DMS153 treated with DMSO at 0.1 percent for 48 hours (cell line): Measurements from ENCODE around the gene SYNDIG1.

Experiments used
- DNase-seq: peaks from one replicate; lab custom pipeline; 2025; ENCODE audit not compliant: unreplicated experiment; lab: John Stamatoyannopoulos, UW

Gene SYNDIG1

DNA sequence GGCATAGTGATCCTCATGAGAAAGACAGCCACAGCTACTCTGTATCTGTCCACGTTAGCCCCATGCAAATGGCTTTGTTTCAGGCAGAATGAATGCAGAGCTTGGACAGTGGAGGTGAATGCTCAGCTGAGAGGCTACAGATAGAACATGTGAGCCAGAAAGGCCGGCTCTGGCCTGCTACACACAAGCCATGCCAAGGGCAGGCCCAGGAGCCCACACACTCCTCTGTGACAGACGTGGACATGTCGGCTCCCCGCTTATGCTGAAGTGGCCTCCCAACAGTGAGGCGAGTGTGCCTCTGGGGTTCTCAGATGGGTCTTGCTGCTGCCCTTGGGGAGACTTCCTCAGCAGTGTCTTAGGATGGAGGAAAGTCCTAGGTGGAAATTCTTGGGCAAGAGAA, 159.6 kb downstream of the SYNDIG1 start:
- no peak for DNase-seq

DNA sequence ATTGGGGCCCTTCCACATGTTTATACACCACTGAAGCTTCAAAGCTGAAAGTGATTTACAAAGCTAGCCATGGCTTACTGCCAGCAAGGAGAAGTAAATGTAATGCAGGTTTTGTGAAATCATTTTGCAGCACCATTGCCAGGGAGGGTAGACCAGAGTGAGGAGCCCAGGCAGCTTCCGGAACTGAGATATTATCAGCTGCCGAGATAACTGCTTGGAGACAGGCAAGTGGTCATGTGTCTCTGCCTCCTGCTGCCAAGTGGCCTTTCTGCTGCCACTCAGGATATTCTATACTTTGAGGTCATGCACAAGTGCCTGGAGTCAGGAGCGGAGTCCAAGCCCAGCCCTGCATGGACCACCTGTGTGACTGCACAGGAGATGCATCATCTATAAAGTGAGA, 160.2 kb downstream of the SYNDIG1 start:
- no peak for DNase-seq

DNA sequence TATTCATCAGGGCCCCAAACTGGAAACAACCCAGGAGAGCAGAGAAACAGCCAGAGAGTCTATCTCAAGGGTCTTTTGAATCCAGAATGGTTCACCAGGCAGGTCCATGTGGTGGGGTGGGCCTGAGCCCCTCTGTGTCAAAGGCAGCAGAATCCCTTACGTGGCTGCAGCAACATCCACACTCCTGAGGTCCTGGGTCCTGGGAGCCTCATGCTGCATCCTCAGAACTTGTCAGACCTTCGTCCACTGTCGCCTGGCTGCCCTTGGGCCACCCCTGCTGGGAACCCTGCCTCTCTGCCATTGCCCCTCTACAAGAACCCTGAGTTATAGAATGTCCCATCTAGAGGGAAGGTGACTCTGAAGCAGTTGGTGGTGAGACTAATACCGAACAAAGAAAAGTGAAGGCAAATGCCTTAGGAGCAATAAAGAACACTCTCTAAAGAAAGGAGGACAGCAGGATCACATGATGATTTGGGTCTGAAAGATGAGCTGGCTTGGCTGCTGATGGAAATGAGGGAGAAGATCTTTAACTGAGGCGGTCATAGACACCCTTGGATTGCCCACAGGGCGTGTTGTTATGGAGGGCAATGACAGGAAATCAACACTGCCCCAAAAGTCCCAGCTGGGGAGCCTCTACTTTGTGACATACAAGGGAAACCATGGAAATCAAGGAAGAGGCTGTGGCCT, 161.2 kb downstream of the SYNDIG1 start:
- DNase-seq = no peak

DNA sequence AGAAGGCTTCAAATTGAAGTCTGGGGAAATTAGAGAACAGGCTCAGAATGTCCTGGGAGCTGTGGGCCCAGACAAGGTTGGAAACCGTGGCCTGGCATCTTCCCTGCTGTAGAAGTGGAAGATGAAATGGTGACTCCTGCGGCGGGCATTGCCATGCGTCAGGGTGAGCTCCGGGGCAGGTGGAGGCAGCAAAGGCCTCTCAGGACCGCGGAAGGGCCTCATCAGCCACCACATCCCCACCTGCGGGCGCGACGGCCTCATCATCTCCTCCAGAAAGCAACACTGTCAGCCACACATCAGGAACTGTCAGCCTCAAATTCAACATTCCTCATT, 161.7 kb downstream of the SYNDIG1 start:
- no peak for DNase-seq

DNA sequence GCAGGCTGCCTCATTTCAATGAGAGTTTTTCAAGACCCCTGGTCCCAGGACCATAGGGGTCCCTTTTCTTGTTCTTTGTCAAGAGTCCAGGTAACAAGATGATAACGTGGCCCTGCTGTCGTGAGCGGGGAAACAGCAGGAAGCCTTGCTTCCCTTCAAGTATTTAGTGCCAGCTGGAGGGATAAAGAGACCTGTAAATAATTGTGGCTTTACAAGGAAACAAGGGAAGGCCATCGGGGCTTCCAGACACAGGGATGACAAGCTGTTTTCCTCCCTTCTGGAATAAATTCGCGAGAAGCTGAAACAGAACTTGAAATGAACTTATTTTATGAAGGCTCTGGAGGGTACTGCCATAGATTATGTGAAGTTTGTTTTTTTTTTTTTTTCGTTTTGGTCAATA, 163.2 kb downstream of the SYNDIG1 start:
- DNase-seq = no peak

DNA sequence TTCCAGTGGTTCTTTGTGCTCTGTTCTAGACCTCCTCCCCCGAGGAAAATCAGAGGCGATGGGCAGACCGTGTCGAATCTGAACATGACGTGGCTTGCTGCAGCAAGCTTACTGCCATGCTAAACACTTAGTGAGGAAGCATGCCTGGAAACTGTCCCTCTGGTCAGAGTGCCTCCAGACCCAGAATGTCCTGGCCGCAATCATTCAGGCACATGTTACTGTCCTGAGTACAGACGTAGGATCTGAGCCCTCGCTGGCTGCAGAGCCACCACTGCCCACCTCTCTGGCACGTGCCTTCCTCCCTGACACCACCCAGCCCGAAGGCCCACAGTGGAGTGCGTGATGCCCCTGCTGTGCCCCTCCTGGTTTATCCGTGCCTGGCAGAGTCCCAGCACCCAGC, 163.6 kb downstream of the SYNDIG1 start:
- no peak for DNase-seq

DNA sequence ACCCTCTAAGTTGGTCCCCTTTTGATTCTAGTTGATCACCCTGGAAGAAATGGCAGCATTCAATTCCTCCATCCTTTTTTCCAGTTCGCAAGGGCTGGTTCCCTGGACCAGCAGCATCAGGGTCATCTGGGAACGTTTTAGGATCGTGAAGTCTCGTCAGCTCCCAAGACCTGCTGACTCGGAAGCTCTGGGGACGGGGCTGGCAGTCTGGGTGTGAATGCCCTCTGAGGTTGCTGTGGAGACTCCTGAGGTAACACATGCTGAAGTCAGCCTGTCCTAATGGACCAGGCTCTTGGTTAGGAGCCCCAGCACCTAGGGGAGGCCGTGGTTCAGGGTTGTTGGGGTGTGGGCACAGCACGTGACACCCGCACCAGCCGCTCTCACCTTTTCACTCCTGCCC, 164.1 kb downstream of the SYNDIG1 start:
- no peak for DNase-seq

DNA sequence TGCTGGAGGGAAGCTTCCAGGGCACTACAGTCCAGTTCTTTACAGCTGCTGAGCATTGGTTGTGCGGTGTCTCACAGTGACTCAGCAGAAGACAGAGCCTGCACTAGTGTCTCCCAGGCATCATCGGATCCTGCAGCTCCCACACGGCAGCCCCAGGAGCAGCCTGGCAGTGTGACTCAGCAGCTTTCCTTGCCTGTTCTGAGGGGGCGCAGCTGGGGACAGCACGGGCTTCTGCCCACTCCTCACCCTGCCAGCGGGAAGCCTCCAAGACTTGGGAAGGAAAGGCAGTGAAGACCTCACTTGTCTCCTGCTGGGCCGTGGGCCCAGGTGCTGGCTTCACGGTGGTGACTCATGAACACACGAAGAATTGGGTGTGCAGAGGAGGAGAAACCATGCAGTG, 165.4 kb downstream of the SYNDIG1 start:
- DNase-seq = no peak

DNA sequence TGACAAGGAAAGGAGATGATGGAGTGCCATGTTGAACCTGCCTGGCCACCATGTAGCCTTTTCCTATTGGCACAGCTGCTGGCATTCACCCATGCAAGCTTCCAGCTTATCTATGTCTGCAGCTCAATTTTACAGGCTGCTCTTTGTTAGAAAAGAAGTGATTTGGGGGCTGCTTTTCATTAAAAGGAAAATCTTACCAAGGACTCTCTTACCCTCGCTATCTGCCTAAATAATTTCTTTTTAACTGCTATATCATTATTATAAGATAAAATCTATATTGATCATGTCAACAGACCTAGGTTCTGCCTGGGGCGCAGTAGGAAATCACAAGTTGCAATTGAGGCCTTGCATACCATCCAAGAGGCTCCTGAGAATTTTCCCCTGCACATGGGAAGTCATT, 167.2 kb downstream of the SYNDIG1 start:
- DNase-seq = no peak

DNA sequence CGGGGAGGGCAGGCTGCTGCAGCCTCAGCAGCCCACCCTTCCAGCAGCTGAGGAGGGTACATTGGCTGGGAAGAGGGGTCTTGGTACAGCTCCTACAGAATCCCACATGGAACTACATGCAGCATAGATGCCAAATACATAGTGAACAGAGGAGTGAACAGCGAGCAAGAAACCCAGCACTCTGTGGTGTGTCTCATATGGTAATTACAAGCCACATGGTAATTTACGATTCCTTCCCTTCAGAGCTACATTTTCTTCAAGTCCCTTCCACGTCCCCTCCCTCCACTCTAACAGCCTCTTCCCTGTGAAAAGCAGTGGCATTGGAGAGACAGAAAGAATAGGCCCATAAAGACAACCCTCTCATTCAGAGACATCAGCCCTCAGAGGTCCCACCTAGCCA, 167.7 kb downstream of the SYNDIG1 start:
- no peak for DNase-seq

DNA sequence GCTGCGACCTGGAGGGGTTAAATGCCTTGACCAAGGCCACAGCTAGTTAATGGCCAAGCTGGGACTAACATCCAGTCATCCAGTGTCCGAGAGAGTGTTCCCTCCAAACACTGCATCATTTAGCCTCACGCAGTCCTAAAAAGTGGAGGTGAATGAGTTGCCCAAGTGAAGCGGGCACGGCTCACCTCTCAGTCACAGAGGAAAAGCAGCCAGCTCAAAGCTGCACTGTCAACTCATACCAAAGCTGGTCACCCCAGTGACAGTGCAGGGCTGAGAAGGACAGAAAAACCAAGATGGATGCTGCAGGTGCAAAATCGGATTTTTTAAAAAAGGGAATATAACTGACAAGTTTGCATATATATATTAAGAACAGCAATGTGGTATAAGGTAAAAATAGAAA, 168.5 kb downstream of the SYNDIG1 start:
- no peak for DNase-seq

DNA sequence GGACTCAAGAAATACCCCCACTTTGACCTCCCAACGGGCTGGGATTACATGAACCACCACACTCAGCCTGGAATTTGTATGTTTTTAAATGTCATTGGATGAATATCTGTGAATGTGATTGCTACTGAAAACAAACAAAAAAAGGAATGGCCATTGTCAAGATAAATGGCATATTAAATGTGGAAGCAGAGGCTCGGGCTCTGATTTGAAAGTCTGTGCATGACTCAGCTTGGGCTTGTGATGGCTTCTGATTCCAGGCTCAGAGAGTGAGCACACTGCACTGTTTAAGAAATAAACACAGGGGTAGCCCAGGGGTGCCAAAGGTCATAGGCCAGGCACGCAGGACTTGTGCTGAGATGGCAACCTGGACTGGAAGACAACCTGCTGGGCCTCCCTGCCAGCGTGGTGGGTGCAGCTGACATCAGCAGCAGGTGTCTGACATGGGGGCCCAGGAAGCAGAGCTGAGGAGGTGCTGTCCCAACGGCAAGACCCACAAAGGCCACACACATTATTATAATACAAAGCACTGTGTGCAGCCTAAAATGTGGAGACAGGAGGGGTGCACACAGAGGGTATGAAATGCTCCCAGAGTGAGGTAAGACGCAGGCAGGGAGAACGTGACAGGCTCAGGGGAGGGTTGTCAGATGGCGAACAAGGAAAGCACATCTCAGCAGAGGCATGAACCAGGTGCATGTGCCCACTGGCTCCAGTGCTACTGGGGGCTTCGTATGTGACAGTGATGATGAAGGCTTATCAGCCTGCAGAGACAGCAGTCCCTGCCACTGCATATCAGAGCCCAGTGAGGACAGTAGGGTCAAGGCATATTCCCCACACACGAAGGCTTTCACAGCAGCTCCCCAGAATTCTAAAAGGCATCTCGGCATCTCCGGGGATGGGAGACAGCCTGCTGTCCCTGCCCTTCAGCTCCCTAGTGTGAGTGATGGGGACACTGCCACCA, 169.4 kb downstream of the SYNDIG1 start:
- no peak for DNase-seq

DNA sequence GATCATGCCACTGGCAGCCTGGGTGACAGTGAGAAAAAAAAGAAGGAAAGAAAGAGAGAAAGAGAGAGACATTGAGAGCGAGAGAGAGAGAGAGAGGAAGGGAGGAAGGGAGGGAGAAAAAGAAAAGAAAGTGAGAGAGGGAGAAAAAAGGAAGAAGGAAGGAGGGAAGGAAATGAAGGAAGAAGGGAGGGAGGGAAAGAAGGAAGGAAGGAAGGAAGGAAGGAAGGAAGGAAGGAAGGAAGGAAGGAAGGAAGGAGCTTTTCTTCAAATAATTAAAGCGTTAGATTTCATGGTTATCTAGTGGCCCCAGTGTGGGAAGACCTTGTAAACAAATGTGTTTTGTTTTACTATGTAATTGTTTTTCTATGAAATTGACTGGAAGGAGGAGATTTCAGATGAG, 170.8 kb downstream of the SYNDIG1 start:
- DNase-seq = no peak

DNA sequence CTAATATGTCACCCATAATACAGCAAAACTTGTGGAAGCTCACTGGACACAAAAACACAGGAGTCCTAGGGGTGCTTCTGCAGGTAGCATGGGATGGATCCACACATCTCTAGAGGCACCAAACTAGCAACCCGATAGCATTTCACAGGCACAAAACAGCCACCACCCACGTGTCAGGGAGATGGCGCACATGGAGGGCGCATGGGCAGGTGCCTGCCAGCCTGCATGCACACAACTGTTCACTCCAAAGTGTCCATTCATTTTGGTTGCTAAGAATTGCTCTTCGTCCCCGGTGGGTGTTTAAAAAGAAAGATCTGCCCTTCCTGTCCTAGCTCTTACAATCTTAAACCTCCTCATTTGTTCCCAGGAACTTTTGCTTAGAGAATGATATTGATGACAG, 171.3 kb downstream of the SYNDIG1 start:
- no peak for DNase-seq

DNA sequence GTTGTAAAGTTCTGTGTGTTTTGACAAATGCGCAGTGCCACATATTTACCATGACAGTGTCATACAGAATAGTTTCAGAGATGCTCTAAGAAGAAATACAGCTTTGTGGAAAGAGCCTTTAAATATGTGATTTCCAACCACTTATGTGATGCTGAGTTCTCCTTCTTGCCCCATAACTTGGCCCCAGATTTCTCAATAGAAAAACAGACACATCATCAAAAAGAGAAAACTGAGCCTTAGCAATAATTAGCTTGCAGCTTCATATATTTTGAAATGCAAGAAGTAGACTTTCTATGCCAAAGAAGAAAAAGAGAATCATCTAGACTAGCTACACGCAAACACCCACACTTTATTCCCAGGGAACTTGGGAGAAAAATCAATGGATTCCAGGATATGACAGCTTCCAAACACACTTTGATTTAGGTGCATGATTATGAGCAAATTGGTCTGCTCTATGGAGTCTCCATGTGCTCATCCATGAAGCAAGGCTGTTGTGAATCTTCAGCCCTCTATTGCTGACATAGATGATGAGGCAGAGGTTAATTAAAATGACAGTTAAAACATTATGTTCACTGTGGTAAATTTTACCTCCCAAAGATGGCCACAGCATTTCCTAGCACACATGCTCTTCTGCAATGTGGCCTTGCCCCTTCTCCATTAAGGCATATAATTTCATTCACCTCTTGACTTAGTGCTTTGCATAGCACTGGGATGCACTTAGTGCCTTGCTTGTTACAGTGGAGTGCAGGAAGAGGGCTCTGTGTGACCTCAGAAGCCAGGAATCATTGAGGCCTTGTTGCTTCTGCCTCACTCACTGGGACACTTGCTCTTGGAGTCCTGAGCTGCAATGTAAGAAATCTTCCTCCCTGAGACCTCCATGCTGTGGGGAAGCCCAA, 174.6 kb downstream of the SYNDIG1 start:
- DNase-seq = no peak

DNA sequence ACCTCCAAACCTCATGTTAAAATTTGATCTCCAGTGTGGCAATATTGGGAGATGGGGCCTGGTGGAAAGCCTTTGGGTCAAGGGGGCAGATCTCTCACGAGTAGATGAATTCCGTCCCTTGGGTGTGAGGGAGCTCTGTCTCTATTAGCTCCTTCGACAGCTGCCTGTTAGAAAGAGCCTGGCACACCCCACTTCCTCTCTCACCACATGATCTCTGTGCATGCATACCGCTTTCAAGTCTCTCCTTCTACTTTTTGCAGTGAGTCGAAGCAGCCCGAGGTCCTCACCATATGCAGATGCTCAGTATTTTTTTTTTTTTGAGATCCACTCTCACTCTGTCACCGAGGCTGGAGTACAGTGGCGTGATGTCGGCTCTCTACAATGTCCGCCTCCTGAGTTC, 176.9 kb downstream of the SYNDIG1 start:
- no peak for DNase-seq

DNA sequence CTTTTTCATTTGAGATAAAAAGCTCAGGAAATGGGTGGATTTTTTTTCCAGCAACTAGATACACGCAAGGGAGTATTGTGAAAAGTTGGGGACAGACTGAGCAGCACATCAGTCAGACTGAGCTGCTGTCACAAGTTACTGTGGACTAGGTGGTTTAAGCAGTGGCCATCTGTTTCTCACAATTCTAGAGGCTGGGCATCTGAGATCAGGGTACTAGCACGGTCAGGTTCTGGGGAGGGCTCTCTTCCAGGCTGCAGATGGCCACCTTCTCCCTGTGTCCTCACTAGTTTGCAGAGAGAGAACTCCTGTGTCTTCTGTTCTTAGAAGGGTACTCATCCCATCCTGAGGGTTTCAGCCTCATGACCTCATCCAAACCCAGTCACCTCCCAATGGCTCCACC, 178.3 kb downstream of the SYNDIG1 start:
- no peak for DNase-seq

DNA sequence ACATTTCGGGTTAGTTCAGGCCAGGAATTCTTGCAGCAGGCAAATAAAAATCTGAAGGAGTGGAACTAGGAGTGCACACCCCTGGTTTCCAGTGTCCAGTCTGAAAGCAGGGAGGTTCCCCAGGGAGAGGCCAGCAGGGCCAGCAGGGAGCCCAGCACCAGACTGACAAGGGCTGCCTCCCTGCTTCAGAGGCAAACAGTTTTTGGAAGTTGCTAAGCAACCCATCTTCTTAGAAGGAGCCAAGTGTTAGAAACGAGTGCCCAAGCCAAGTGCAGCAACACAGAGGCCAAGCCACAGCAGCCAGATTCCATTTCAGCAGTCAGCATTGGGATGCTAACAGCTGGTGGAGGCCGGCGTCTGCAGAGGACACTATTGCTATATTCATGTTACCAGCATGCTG, 179.1 kb downstream of the SYNDIG1 start:
- no peak for DNase-seq

DNA sequence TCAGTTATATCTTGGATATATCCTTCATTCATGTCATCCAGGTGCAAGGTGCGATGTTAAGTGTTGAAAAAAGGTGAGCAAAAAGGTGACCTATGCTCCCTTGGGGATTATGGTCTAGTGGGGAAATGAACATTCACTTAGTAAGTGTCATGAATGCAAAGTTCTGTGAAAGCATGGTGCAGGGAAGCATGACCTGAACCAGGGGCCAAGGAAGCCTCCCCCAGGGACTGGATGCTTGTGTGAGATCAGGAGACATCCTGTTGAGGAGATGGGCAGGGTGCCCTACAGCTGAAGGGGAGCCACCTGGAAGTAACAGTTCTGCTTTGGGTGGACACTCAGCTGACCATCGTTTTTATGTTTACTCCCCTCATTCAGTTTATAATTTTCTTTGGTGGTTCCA, 179.5 kb downstream of the SYNDIG1 start:
- no peak for DNase-seq

DNA sequence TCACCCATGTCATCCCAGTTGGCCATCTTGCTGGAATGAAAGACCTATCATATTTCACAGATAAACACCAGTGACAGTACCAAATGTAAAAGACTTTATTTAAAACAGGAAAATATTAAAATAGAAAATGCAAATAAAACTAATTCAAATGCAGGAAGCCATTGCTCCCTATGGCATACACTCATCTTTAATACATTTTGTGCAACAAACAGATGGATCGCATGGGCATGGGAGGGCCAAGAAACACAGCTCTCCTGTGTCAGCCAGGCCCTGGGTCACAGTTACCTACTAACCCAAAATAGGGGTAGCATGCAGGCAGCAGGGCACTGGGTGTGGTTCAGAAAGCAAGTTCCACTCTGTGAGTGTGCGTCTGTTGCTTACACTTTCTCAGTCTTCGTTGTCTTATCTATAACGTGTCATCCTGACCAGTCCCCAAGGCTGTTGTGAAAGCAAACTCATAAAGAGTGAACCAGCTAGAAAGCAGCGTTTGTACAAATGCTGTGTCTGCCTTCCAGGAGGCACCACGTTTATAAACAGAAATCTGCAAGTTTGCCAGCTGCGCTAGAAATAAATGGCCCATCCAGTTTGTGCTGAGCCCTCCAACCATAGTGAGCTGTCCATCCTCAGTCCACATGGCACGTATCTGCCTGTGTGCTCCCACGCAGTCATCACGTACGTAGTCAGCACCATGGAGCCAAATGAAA, 180.5 kb downstream of the SYNDIG1 start:
- no peak for DNase-seq
